RWPE2 (cell line): ENCODE measurements around the gene CDKN3.
"Not testable (repeated sequence)": the region's sequence is repeated elsewhere in the genome, so short reads cannot be mapped to it uniquely, and the experiment has no call there.

Experiments
- ATAC-seq: fragments of 200-7000 bp; cut with Tn5 transposase; 3 replicates; pipeline ENCODE4 v1.9.1; 2021; ENCODE audit warnings: low read depth
- DNase-seq: peaks from one replicate; pipeline ENCODE4 v3.0.0-alpha.2; 2020; ENCODE audit warnings: low spot score
- H3K27ac ChIP-seq: fragments of 450-650 bp; 2 replicates; pipeline ENCODE4 v1.5.1; 2017; ENCODE audit warnings: mild to moderate bottlenecking; ENCODE audit not compliant: poor library complexity, severe bottlenecking
- H3K27me3 ChIP-seq: fragments of 250-450 bp; sonication (Bioruptor Pico); 2 replicates; pipeline ENCODE4 v1.5.1; 2021; ENCODE audit warnings: mild to moderate bottlenecking, moderate library complexity; ENCODE audit not compliant: insufficient read depth, poor library complexity, severe bottlenecking
- H3K36me3 ChIP-seq: fragments of 250-450 bp; sonication (Bioruptor Pico); 2 replicates; pipeline ENCODE4 v1.5.1; 2020; ENCODE audit warnings: low read depth, mild to moderate bottlenecking, moderate library complexity
- H3K4me1 ChIP-seq: fragments of 250-450 bp; sonication (Bioruptor Pico); 2 replicates; pipeline ENCODE4 v1.5.1; 2021; ENCODE audit warnings: mild to moderate bottlenecking, moderate library complexity; ENCODE audit not compliant: insufficient read depth, poor library complexity, severe bottlenecking
- H3K4me3 ChIP-seq: fragments of 250-450 bp; sonication (Bioruptor Pico); 2 replicates; pipeline ENCODE4 v1.5.1; 2021; ENCODE audit warnings: mild to moderate bottlenecking, moderate library complexity; ENCODE audit not compliant: severe bottlenecking
- H3K9me3 ChIP-seq: fragments of 250-450 bp; sonication (Bioruptor Pico); 2 replicates; pipeline ENCODE4 v1.5.1; 2021; ENCODE audit warnings: mild to moderate bottlenecking, moderate library complexity; ENCODE audit not compliant: severe bottlenecking
- TF ChIP-seq, protein P1 (sequence below): fragments of 450-650 bp; IDR thresholded peaks from one replicate; pipeline ENCODE4 v1.5.1; 2017; ENCODE audit warnings: mild to moderate bottlenecking, moderate library complexity; ENCODE audit not compliant: poor library complexity, severe bottlenecking

CDKN3 gene

DNA sequence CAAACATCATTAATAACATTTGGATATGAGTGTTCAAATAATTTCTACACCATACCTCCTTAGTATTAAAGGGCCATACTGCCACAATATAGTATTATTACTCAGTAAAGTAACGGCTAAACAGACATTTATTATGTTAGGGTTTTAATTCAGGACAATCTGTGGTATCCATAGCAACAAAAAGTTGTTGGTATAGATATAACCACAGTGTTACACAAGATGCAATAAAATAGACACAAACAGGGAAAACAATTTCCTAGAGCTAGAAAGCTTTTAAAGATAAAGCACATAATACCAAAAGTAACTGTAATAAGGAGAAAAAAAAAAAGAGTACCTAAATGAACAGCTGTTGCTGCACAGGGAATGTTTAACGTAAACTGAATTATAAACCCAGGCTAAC lies 28.3 kb downstream of the CDKN3 start:
- peaks cover 76% of the 10 kb centered on the region for H3K36me3 ChIP-seq
- no peaks in the 10 kb centered on the region for H3K4me1 ChIP-seq
- H3K27ac ChIP-seq, result no peak overlapping the region
- no peak for ATAC-seq
- TF ChIP-seq, protein P1, sequence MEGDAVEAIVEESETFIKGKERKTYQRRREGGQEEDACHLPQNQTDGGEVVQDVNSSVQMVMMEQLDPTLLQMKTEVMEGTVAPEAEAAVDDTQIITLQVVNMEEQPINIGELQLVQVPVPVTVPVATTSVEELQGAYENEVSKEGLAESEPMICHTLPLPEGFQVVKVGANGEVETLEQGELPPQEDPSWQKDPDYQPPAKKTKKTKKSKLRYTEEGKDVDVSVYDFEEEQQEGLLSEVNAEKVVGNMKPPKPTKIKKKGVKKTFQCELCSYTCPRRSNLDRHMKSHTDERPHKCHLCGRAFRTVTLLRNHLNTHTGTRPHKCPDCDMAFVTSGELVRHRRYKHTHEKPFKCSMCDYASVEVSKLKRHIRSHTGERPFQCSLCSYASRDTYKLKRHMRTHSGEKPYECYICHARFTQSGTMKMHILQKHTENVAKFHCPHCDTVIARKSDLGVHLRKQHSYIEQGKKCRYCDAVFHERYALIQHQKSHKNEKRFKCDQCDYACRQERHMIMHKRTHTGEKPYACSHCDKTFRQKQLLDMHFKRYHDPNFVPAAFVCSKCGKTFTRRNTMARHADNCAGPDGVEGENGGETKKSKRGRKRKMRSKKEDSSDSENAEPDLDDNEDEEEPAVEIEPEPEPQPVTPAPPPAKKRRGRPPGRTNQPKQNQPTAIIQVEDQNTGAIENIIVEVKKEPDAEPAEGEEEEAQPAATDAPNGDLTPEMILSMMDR, result no peak
- no peaks in the 10 kb centered on the region for H3K27me3 ChIP-seq
- H3K4me3 ChIP-seq, result no peak overlapping the region
- no peak for DNase-seq
- no peaks in the 10 kb centered on the region for H3K9me3 ChIP-seq

GRCh38 chr14:54425537-54426274 lies 28.9 kb downstream of the CDKN3 start:
- Histone ChIP-seq H3K9me3 (no peaks in the 10 kb centered on the region), H3K4me3 (no peak overlapping the region), H3K4me1 (no peaks in the 10 kb centered on the region), H3K27ac (no peak overlapping the region), H3K27me3 (no peaks in the 10 kb centered on the region), H3K36me3 (peaks cover 76% of the 10 kb centered on the region)
- TF ChIP-seq, protein P1, result no peak
- DNase-seq (no peak), ATAC-seq (no peak)

DNA sequence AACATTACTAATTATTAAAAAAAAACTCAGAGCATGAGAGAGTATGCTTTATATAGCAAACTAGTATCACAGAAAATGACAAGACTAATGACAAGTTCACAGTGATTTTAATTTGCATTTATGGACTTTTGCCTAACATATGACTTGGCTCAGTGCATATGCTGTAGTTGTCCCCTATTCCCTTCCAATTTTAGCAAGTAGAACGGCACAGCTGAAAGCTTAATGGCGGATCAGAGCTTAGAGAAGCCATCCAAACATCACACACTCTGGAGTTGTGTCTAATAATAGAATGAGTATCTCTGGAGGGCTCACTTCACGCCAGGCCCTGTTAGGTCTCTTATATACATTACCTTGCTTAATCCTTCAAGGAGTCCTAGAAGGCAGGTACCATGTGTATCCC lies 31.1 kb downstream of the CDKN3 start:
- ATAC-seq (no peak), DNase-seq (no peak)
- no peaks in the 10 kb centered on the region for H3K9me3 ChIP-seq
- TF ChIP-seq, protein P1, result no peak
- H3K36me3 ChIP-seq, result peaks cover 89% of the 10 kb centered on the region
- no peak overlapping the region for H3K27ac ChIP-seq
- H3K4me3 ChIP-seq, result no peak overlapping the region
- no peaks in the 10 kb centered on the region for H3K4me1 ChIP-seq
- H3K27me3 ChIP-seq, result no peaks in the 10 kb centered on the region

DNA sequence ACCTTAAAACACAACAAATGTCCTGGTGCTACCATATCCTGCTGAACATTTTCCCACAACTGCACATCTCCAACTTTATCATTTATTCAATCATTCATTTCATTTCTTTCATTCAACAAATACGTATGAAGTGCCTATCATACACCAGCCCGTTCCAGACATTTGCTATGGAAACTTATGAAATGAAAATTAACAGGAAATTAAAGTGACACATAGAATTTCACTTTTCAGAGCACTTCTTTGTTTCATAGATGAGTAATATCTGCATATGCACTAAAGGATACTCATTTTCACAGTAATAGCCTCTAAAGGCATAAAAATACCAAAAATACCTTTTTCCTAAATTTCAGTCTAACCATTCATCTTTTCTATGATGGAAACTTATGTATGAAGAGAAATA lies 31.7 kb downstream of the CDKN3 start:
- Histone ChIP-seq H3K36me3 (peaks cover 96% of the 10 kb centered on the region), H3K4me1 (no peaks in the 10 kb centered on the region), H3K27me3 (no peaks in the 10 kb centered on the region), H3K4me3 (no peak overlapping the region), H3K27ac (no peak overlapping the region), H3K9me3 (no peaks in the 10 kb centered on the region)
- TF ChIP-seq, protein P1, result no peak
- no peak for DNase-seq
- ATAC-seq, result no peak

- H3K4me1 ChIP-seq, result peaks cover 44% of the 10 kb centered on the region
- H3K4me3 ChIP-seq, result no peak overlapping the region
- ATAC-seq (peak; percentile 79), DNase-seq (no peak)
- no peaks in the 10 kb centered on the region for H3K9me3 ChIP-seq
- no peaks in the 10 kb centered on the region for H3K27me3 ChIP-seq
- H3K27ac ChIP-seq, result peak overlapping the region; percentile 20
- peaks cover 82% of the 10 kb centered on the region for H3K36me3 ChIP-seq
- TF ChIP-seq, protein P1, result no peak
Measured at GRCh38 chr14:54435500-54435981, 38.7 kb downstream of the CDKN3 start.

GRCh38 chr14:54437954-54438353 lies 41.1 kb downstream of the CDKN3 start:
- H3K4me3 ChIP-seq, H3K27me3 ChIP-seq, H3K9me3 ChIP-seq, H3K27ac ChIP-seq, ATAC-seq, DNase-seq: not testable (repeated sequence)
- peaks cover 52% of the 10 kb centered on the region for H3K4me1 ChIP-seq
- H3K36me3 ChIP-seq, result peaks cover 59% of the 10 kb centered on the region
